Measurements from ENCODE around the gene PITX2.

Gene PITX2

GRCh38 chr4:110636171-110636679 is 13.3 kb upstream of the PITX2 start:
- no peak for DNase-seq

GRCh38 chr4:110635163-110635865 is 12.4 kb upstream of the PITX2 start:
- DNase-seq, result no peak

GRCh38 chr4:110634350-110635162 is 11.7 kb upstream of the PITX2 start:
- no peak for DNase-seq

GRCh38 chr4:110633358-110634341 is 10.8 kb upstream of the PITX2 start:
- no peak for DNase-seq

GRCh38 chr4:110632506-110633357 is 9.9 kb upstream of the PITX2 start:
- DNase-seq, result no peak

GRCh38 chr4:110631584-110632505 is 9.0 kb upstream of the PITX2 start:
- DNase-seq, result peak in 1 of 5 donors; percentile 56

- no peak for DNase-seq
Measured at GRCh38 chr4:110630688-110631402, 8.0 kb upstream of the PITX2 start.

- no peak for DNase-seq
Measured at GRCh38 chr4:110629780-110630687, 7.2 kb upstream of the PITX2 start.

GRCh38 chr4:110629214-110629754 is 6.4 kb upstream of the PITX2 start:
- no peak for DNase-seq

- DNase-seq, result no peak
Measured at GRCh38 chr4:110628663-110629213, 5.9 kb upstream of the PITX2 start.

- no peak for DNase-seq
Measured at GRCh38 chr4:110627977-110628662, 5.2 kb upstream of the PITX2 start.

- DNase-seq, result no peak
Measured at GRCh38 chr4:110626532-110627153, 3.8 kb upstream of the PITX2 start.

- no peak for DNase-seq
Measured at GRCh38 chr4:110625576-110626257, 2.8 kb upstream of the PITX2 start.

GRCh38 chr4:110624904-110625494 is 2.1 kb upstream of the PITX2 start:
- DNase-seq, result no peak

GRCh38 chr4:110624398-110624780 is 1.5 kb upstream of the PITX2 start:
- DNase-seq, result no peak
